Keratinocyte (primary cell): ENCODE results near the gene ATP11A. TPM values are rescaled to one million over a fixed set of nuclear protein-coding genes. Genes with fewer than 3 reads are reported as not detected.

ENCODE experiments used
- DNase-seq: peaks from one replicate; pipeline ENCODE4 v3.0.0-alpha.2; 2011; ENCODE audit warnings: low read depth, missing footprints, low spot score
- FAIRE-seq: peaks from 2 replicates; lab custom pipeline; 2011; peaks lifted over from hg19 to GRCh38; lab: Jason Lieb, UNC
- H2AFZ ChIP-seq: 2 replicates; pipeline ENCODE4 v1.6.0; 2012; ENCODE audit warnings: low read length, control low read depth, inconsistent platforms; ENCODE audit not compliant: control insufficient read depth
- H3K27ac ChIP-seq: 2 replicates; pipeline ENCODE4 v1.5.1; 2011; ENCODE audit warnings: low read length; ENCODE audit not compliant: control insufficient read depth, insufficient read depth
- H3K27me3 ChIP-seq: 3 replicates; pipeline ENCODE4 v1.6.0; 2011; ENCODE audit warnings: low read length; ENCODE audit not compliant: control insufficient read depth, insufficient read depth; ENCODE audit errors: extremely low read depth
- H3K36me3 ChIP-seq, 2 experiments: 2 replicates in 1 of 2; 3 replicates in 1 of 2; pipeline ENCODE4 v1.5.1; 2011; ENCODE audit warnings: low read length in 2 of 2, mild to moderate bottlenecking in 1 of 2; ENCODE audit not compliant: control insufficient read depth in 2 of 2, insufficient read depth in 2 of 2; ENCODE audit errors: extremely low read depth in 1 of 2
- H3K4me1 ChIP-seq: 3 replicates; pipeline ENCODE4 v1.5.1; 2011; ENCODE audit warnings: low read length; ENCODE audit not compliant: control insufficient read depth, insufficient read depth; ENCODE audit errors: extremely low read depth
- H3K4me2 ChIP-seq: 3 replicates; pipeline ENCODE4 v1.6.0; 2011; ENCODE audit warnings: low read depth, low read length; ENCODE audit not compliant: control insufficient read depth, insufficient read depth; ENCODE audit errors: extremely low read depth
- H3K4me3 ChIP-seq, 3 experiments: fragments of 200-600 bp in 1 of 3; sonication (generic) in 1 of 3; 2 replicates in 2 of 3; 3 replicates in 1 of 3; pipeline ENCODE4 v1.5.1; 2011 to 2016; ENCODE audit warnings: low read length in 3 of 3, mild to moderate bottlenecking in 3 of 3, control low read depth in 2 of 3, inconsistent platforms in 1 of 3, low read depth in 1 of 3, mixed read lengths in 1 of 3, mixed run types in 1 of 3, moderate library complexity in 1 of 3; ENCODE audit not compliant: control insufficient read depth in 2 of 3, insufficient read depth in 2 of 3; ENCODE audit errors: extremely low read depth in 1 of 3
- H3K79me2 ChIP-seq: 2 replicates; pipeline ENCODE4 v1.6.0; 2012; ENCODE audit warnings: low read length; ENCODE audit not compliant: control insufficient read depth, insufficient read depth
- H3K9ac ChIP-seq: 3 replicates; pipeline ENCODE4 v1.6.0; 2011; ENCODE audit warnings: low read length; ENCODE audit not compliant: control insufficient read depth, insufficient read depth; ENCODE audit errors: extremely low read depth
- H3K9me1 ChIP-seq: 3 replicates; pipeline ENCODE4 v1.6.0; 2011; ENCODE audit warnings: low read length; ENCODE audit not compliant: control insufficient read depth, insufficient read depth; ENCODE audit errors: extremely low read depth
- H3K9me3 ChIP-seq: 2 replicates; pipeline ENCODE4 v1.5.1; 2012; ENCODE audit warnings: low read depth, low read length; ENCODE audit not compliant: control insufficient read depth
- H4K20me1 ChIP-seq: 3 replicates; pipeline ENCODE4 v1.6.0; 2011; ENCODE audit warnings: low read length; ENCODE audit not compliant: control insufficient read depth, insufficient read depth; ENCODE audit errors: extremely low read depth
- EZH2 ChIP-seq: IDR thresholded peaks from one replicate; pipeline ENCODE4 v1.6.1; 2012; ENCODE audit warnings: inconsistent platforms, mild to moderate bottlenecking, low read length, moderate library complexity
- dilution Hi-C: fragments of 300-500 bp; cut with MboI; formaldehyde crosslinking; loops from one replicate; pipeline ENCODE4 v1.7.0; 2020; ENCODE audit warnings: low sequenced_read_pairs; ENCODE audit not compliant: extremely low pct_ligation_motif_present
- polyA plus RNA-seq, 5 experiments: library from polyadenylated mRNA; depleted of rRNA in 3 of 5; stranded (reverse) in 3 of 5; stranded (forward) in 1 of 5; unstranded in 1 of 5; fragments of >200 nt; gene quantifications; 1 replicate in 1 of 5; 2 replicates in 3 of 5; 3 replicates in 1 of 5; pipeline versions ENCODE4 v1.2.1 to v1.2.3, GENCODE V29; 2011 to 2012; ENCODE audit warnings: missing spikeins in 2 of 5, low read depth in 1 of 5, low replicate concordance in 1 of 5
- TF ChIP-seq, protein P1 (sequence below), 3 experiments: IDR thresholded peaks in 1 of 3; conservative IDR thresholded peaks in 1 of 3; optimal IDR thresholded peaks in 1 of 3; 2 replicates in 2 of 3; 3 replicates in 1 of 3; pipeline versions ENCODE3 to v1.5.1; 2011; ENCODE audit warnings: low read length in 3 of 3, mild to moderate bottlenecking in 3 of 3, moderate library complexity in 2 of 3, control low read depth in 1 of 3, inconsistent platforms in 1 of 3; ENCODE audit not compliant: insufficient read depth in 2 of 3; ENCODE audit errors: extremely low read depth in 1 of 3

ATP11A gene
- polyA plus RNA-seq, 1 donor (not counting 4 experiments of a cell fraction or from before 2014, with no cell fraction given): 4.3 TPM

DNA sequence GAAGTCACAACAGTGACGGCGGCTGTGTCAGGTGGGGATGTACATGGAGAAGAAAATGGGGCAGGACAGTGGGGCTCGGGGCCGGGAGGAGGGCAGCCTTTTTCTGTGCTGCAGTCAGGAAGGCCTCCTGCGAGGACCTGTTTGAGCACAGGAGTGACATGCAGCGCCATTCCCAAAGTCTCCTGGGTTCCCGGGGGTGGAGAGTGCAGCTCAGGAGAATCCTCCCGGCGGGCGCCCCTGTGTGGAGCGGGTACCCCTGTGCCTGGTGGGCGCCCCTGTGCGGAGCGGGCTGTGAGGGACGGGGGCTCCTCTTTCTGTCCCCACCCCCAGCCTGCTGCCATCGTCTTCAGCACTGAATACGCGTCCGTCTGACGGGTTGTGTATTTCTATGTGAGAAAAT, 62.4 kb downstream of the ATP11A start:
- no peak overlapping the region for H3K4me3 ChIP-seq
- TF ChIP-seq, protein P1, sequence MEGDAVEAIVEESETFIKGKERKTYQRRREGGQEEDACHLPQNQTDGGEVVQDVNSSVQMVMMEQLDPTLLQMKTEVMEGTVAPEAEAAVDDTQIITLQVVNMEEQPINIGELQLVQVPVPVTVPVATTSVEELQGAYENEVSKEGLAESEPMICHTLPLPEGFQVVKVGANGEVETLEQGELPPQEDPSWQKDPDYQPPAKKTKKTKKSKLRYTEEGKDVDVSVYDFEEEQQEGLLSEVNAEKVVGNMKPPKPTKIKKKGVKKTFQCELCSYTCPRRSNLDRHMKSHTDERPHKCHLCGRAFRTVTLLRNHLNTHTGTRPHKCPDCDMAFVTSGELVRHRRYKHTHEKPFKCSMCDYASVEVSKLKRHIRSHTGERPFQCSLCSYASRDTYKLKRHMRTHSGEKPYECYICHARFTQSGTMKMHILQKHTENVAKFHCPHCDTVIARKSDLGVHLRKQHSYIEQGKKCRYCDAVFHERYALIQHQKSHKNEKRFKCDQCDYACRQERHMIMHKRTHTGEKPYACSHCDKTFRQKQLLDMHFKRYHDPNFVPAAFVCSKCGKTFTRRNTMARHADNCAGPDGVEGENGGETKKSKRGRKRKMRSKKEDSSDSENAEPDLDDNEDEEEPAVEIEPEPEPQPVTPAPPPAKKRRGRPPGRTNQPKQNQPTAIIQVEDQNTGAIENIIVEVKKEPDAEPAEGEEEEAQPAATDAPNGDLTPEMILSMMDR (optimal IDR thresholded peaks at IDR 0.05 in 1 of 3, IDR thresholded peaks at IDR 0.05 in 1 of 3, conservative IDR thresholded peaks at IDR 0.05 in 1 of 3; ENCODE audit: extremely low read depth in 1 of 3, insufficient read depth in 2 of 3, low read length in 3 of 3): no peak
- no peak for TF ChIP-seq EZH2
- no peaks in the 10 kb centered on the region for H3K79me2 ChIP-seq
- H2AFZ ChIP-seq: no peak overlapping the region
- DNase-seq (no peak), FAIRE-seq (no peak)
- no peak overlapping the region for H3K27ac ChIP-seq
- H3K27me3 ChIP-seq: no peaks in the 10 kb centered on the region
- H3K9me1 ChIP-seq: no peaks in the 10 kb centered on the region
- H3K9ac ChIP-seq: no peak overlapping the region
- H3K36me3 ChIP-seq: no peaks in the 10 kb centered on the region
- dilution Hi-C loops: no loop called here
- H3K9me3 ChIP-seq: no peaks in the 10 kb centered on the region
- no peaks in the 10 kb centered on the region for H3K4me1 ChIP-seq
- H4K20me1 ChIP-seq: no peaks in the 10 kb centered on the region
- no peak overlapping the region for H3K4me2 ChIP-seq

DNA sequence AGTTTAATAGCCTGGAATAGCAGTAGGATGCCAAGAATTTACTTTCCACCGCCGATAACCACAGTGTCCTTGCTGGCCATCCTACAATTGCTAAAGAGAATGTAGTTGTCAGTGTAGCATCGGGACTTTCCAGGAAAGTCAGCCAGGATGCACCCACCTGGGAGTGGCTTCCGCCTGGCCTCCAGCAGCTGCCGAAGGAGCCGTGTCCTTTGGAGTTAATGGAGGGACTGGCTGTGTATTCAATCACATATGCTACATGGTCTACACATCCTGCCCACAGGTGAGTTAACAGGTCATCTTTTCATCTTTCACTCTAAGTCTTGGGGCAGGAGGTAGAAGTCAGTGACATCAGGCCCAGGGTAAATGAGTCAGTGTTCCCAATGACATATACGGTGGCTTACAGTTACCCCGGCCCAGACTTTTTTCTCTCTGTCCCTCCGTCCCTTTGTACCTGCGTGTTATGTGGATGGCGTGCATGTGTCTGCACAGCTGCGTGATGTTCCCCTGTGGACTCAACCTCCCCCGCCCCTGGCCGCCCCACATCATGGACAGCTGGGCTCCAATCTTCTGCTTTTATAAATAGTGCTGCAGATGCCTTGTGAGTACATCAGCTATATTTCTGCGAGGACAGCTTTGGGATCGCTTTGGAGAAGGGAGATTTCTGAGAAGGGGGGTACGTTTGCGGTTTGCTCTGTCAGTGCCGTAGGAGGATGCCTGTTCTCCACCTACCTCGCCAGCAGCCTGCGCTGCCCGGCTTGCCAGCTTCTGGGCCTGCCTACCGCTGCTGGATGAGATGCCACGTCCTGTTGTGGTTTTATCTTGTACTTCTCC, 63.1 kb downstream of the ATP11A start:
- Histone ChIP-seq H3K36me3 (no peaks in the 10 kb centered on the region), H3K79me2 (no peaks in the 10 kb centered on the region), H3K27ac (no peak overlapping the region), H3K9me1 (no peaks in the 10 kb centered on the region), H3K9me3 (no peaks in the 10 kb centered on the region), H4K20me1 (no peaks in the 10 kb centered on the region), H3K9ac (no peak overlapping the region), H3K4me3 (no peak overlapping the region), H3K27me3 (no peaks in the 10 kb centered on the region), H3K4me2 (no peak overlapping the region), H2AFZ (no peak overlapping the region), H3K4me1 (no peaks in the 10 kb centered on the region)
- TF ChIP-seq EZH2: no peak
- TF ChIP-seq, protein P1 (optimal IDR thresholded peaks at IDR 0.05 in 1 of 3, IDR thresholded peaks at IDR 0.05 in 1 of 3, conservative IDR thresholded peaks at IDR 0.05 in 1 of 3; ENCODE audit: extremely low read depth in 1 of 3, insufficient read depth in 2 of 3, low read length in 3 of 3): no peak
- FAIRE-seq: no peak
- dilution Hi-C loops: no loop called here
- DNase-seq: no peak
